HCT116 (cell line): ENCODE results near the gene PGK2. TPM values are rescaled to one million over a fixed set of nuclear protein-coding genes. Genes with fewer than 3 reads are reported as not detected.

Source experiments
- ATAC-seq: fragments of 200-7000 bp; cut with Tn5 transposase; 2 replicates; pipeline ENCODE4 v1.9.1; 2020; ENCODE audit warnings: mild to moderate bottlenecking, moderate library complexity
- BruUV-seq: library from RNA; stranded (reverse); fragments of 400-500 nt; replicated peaks from 2 replicates; lab custom pipeline; 2021; lab: Mats Ljungman, UMichigan
- CTCF ChIA-PET: fragments of 300-600 bp; sonication (Branson Sonifier 250); formaldehyde crosslinking; loops from one replicate; lab custom pipeline; 2021; ENCODE audit warnings: antibody characterized with exemption; lab: Charles Lee
- POLR2A ChIA-PET: fragments of 300-600, 350-600 bp; sonication (Branson Sonifier 250); formaldehyde crosslinking; loops from one replicate; lab custom pipeline; 2021; ENCODE audit warnings: antibody characterized with exemption; lab: Charles Lee
- RAD21 ChIA-PET, 2 experiments: fragments of 300-600 bp; sonication (Branson Sonifier 250); formaldehyde crosslinking; loops; one replicate each; lab custom pipeline; 2023; ENCODE audit warnings: low total read pairs in 2 of 2; ENCODE audit not compliant: uncharacterized antibody in 2 of 2, unreplicated experiment in 2 of 2, low non-redundant PET in 1 of 2; lab: Charles Lee
- DNase-seq: peaks from one replicate; pipeline ENCODE4 v3.0.0-alpha.2; 2010; ENCODE audit warnings: low read depth, low spot score
- H2AFZ ChIP-seq: fragments of 200-600 bp; shearing (Covaris generic), sonication (generic); 2 replicates; pipeline ENCODE4 v1.6.1; 2017; ENCODE audit warnings: low read depth, mixed run types, mixed read lengths, antibody characterized with exemption, low read length; ENCODE audit not compliant: poor library complexity, severe bottlenecking
- H3K27ac ChIP-seq: 2 replicates; pipeline ENCODE4 v1.5.1; 2012; ENCODE audit warnings: low read depth, low read length
- H3K27me3 ChIP-seq: fragments of 200-600 bp; sonication (generic); 2 replicates; pipeline ENCODE4 v1.6.1; 2016; ENCODE audit warnings: mixed run types, low read length, mixed read lengths; ENCODE audit not compliant: insufficient read depth
- H3K36me3 ChIP-seq, 2 experiments: fragments of 200-500 bp in 1 of 2; fragments of 200-600 bp in 1 of 2; sonication (Bioruptor generic) in 1 of 2; sonication (generic) in 1 of 2; 2 replicates each; pipeline versions ENCODE4 v1.5.1 to v1.6.1; 2014 to 2016; ENCODE audit warnings: low read length in 2 of 2, inconsistent platforms in 1 of 2, mixed read lengths in 1 of 2, mixed run types in 1 of 2; ENCODE audit not compliant: insufficient read depth in 2 of 2, control insufficient read depth in 1 of 2
- H3K4me1 ChIP-seq, 2 experiments: fragments of 200-600 bp in 1 of 2; sonication (generic) in 1 of 2; 2 replicates each; pipeline versions ENCODE4 v1.5.1 to v1.6.1; 2012 to 2017; ENCODE audit warnings: low read length in 2 of 2, inconsistent platforms in 1 of 2, mild to moderate bottlenecking in 1 of 2, mixed read lengths in 1 of 2, mixed run types in 1 of 2, moderate library complexity in 1 of 2; ENCODE audit not compliant: insufficient read depth in 2 of 2, control insufficient read depth in 1 of 2
- H3K4me2 ChIP-seq: fragments of 200-600 bp; sonication (generic); 2 replicates; pipeline ENCODE4 v1.6.1; 2017; ENCODE audit warnings: mixed run types, low read length, mixed read lengths
- H3K4me3 ChIP-seq, 2 experiments: fragments of 200-600 bp in 1 of 2; sonication (generic) in 1 of 2; replicated peaks in 1 of 2; 2 replicates each; pipeline ENCODE4 v1.5.1; 2011 to 2016; ENCODE audit warnings: low read length in 2 of 2, control low read depth in 1 of 2, low read depth in 1 of 2, mild to moderate bottlenecking in 1 of 2, mixed read lengths in 1 of 2, mixed run types in 1 of 2
- H3K79me2 ChIP-seq: fragments of 200-600 bp; sonication (generic); 2 replicates; pipeline ENCODE4 v1.6.1; 2017; ENCODE audit warnings: mild to moderate bottlenecking, mixed run types, low read length, moderate library complexity, mixed read lengths; ENCODE audit not compliant: insufficient read depth
- H3K9ac ChIP-seq: fragments of 200-600 bp; sonication (generic); 2 replicates; pipeline ENCODE4 v1.6.1; 2016; ENCODE audit warnings: low read length, mixed read lengths
- H3K9me2 ChIP-seq: fragments of 200-600 bp; sonication (generic), shearing (Covaris generic); 2 replicates; pipeline ENCODE4 v1.6.1; 2017; ENCODE audit warnings: mixed run types, mild to moderate bottlenecking, moderate library complexity; ENCODE audit not compliant: insufficient read depth
- H3K9me3 ChIP-seq, 2 experiments: fragments of 200-500 bp in 1 of 2; fragments of 200-600 bp in 1 of 2; sonication (Bioruptor generic) in 1 of 2; sonication (generic) in 1 of 2; 2 replicates each; pipeline ENCODE4 v1.6.1; 2014 to 2017; ENCODE audit warnings: low read length in 2 of 2, mixed read lengths in 2 of 2, inconsistent platforms in 1 of 2, low read depth in 1 of 2, mild to moderate bottlenecking in 1 of 2, mixed run types in 1 of 2, moderate library complexity in 1 of 2; ENCODE audit not compliant: control insufficient read depth in 1 of 2, insufficient read depth in 1 of 2
- H4K20me1 ChIP-seq: fragments of 200-600 bp; sonication (generic), shearing (Covaris generic); 2 replicates; pipeline ENCODE4 v1.6.1; 2017; ENCODE audit warnings: mixed run types, mild to moderate bottlenecking, moderate library complexity; ENCODE audit not compliant: insufficient read depth
- ATF3 ChIP-seq: IDR thresholded peaks from 2 replicates; pipeline ENCODE4 v1.6.1; 2012
- CBX3 ChIP-seq: IDR thresholded peaks from 2 replicates; pipeline ENCODE4 v1.6.1; 2012; ENCODE audit warnings: low read depth
- CEBPB ChIP-seq: IDR thresholded peaks from 2 replicates; pipeline ENCODE4 v1.6.1; 2012; ENCODE audit warnings: low read depth
- EGR1 ChIP-seq: IDR thresholded peaks from 2 replicates; pipeline ENCODE4 v1.6.1; 2012; ENCODE audit warnings: low read depth
- ELF1 ChIP-seq: IDR thresholded peaks from 2 replicates; pipeline ENCODE4 v1.6.1; 2012; ENCODE audit warnings: low read depth, borderline replicate concordance
- EZH2 ChIP-seq: fragments of 200-600 bp; sonication (generic); IDR thresholded peaks from 2 replicates; pipeline ENCODE4 v1.6.1; 2017; ENCODE audit warnings: antibody characterized with exemption, mixed run types
- EZH2phosphoT487 ChIP-seq: fragments of 200-600 bp; IDR thresholded peaks from 2 replicates; pipeline ENCODE4 v1.6.1; 2018; ENCODE audit warnings: antibody characterized with exemption, borderline replicate concordance
- FOSL1 ChIP-seq: IDR thresholded peaks from 2 replicates; pipeline ENCODE4 v1.6.1; 2012; ENCODE audit warnings: low read depth
- POLR2A ChIP-seq: IDR thresholded peaks from 2 replicates; pipeline ENCODE4 v1.7.0; 2011; ENCODE audit warnings: borderline replicate concordance; ENCODE audit not compliant: insufficient read depth, insufficient read length; ENCODE audit errors: extremely low read depth
- RAD21 ChIP-seq: IDR thresholded peaks from 2 replicates; pipeline ENCODE4 v1.6.1; 2012; ENCODE audit warnings: low read depth, mild to moderate bottlenecking
- SIN3A ChIP-seq: IDR thresholded peaks from 2 replicates; pipeline ENCODE4 v1.6.1; 2012; ENCODE audit warnings: low read depth
- SP1 ChIP-seq: IDR thresholded peaks from 2 replicates; pipeline ENCODE4 v1.6.1; 2012; ENCODE audit warnings: low read depth
- SRF ChIP-seq: IDR thresholded peaks from 2 replicates; pipeline ENCODE4 v1.6.1; 2012; ENCODE audit warnings: low read depth
- TCF7L2 ChIP-seq: IDR thresholded peaks from 2 replicates; pipeline ENCODE4 v1.7.0; 2011; ENCODE audit warnings: borderline replicate concordance, inconsistent platforms; ENCODE audit not compliant: insufficient read depth, insufficient read length; ENCODE audit errors: extremely low read depth
- YY1 ChIP-seq: IDR thresholded peaks from 2 replicates; pipeline ENCODE4 v1.6.1; 2011; ENCODE audit warnings: low read length, low read depth, moderate library complexity, mild to moderate bottlenecking; ENCODE audit not compliant: insufficient replicate concordance; ENCODE audit errors: extremely low read depth
- ZBTB33 ChIP-seq: IDR thresholded peaks from 2 replicates; pipeline ENCODE4 v1.6.1; 2011; ENCODE audit warnings: mild to moderate bottlenecking, low read length, moderate library complexity; ENCODE audit not compliant: insufficient replicate concordance; ENCODE audit errors: extremely low read depth
- ZFX ChIP-seq: fragments of 450-650 bp; IDR thresholded peaks from 2 replicates; pipeline ENCODE4 v1.6.1; 2017
- ZNF274 ChIP-seq: fragments of 200-500 bp; sonication (Bioruptor generic); IDR thresholded peaks from 2 replicates; pipeline ENCODE4 v1.6.1; 2014; ENCODE audit warnings: mild to moderate bottlenecking, low read depth, low read length, inconsistent platforms
- intact Hi-C: fragments of 100-400 bp; cut with micrococcal nuclease; formaldehyde crosslinking; loops from 2 replicates; pipeline ENCODE4 v1.10.0; 2022
- total RNA-seq: library from RNA; stranded (reverse); gene quantifications from one replicate; pipeline ENCODE4 v1.2.1, GENCODE V29; 2021; ENCODE audit not compliant: unreplicated experiment
- TF ChIP-seq, protein P1 (sequence below): IDR thresholded peaks from 2 replicates; pipeline ENCODE4 v1.6.1; 2012

Gene PGK2
- total RNA-seq, 1 experiment from 2014 or later: not detected

DNA sequence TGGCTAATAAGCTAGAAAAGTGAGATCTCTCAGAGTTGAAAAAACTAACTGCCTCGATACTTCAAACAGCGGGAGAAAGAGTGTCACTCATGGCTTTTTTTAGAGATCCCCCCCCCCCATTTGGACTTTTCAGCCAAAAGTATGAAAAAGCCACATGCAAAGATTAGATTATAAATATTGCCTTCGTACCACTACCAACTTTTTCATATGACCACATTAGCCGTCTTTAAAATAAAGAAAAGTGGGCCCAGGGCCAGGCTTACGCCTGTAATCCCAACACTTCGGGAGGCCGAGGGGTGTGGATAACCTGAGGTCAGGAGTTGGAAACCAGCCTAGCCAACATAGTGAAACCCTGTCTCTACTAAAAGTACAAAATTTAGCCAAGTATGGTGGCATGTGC, 4.4 kb downstream of the PGK2 start:
- intact Hi-C loops: no loop called here

DNA sequence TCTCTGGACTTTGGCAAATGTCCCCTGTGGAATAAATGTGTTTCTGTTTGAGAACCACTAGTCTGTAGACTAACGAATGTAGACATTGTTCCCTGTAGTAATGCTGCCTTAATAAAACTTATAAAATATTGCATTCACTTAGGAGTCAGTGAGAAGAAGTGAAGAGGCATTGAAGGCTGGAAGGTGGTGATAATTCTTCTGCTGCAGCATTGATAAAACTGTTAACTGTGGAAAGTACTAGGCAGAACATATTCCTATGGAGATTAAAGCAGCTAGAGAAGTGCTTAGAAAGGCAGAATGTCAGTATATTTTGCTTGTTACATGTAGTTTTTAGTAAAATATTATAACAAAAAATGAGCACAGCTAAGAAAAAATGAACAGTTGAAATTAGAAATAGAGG, 4.8 kb downstream of the PGK2 start:
- ChIA-PET RAD21 (no interaction called here), CTCF (no interaction called here), POLR2A (no interaction called here)
- DNase-seq (no peak), ATAC-seq (no peak)
- Histone ChIP-seq H2AFZ (no peak overlapping the region), H3K4me1 (no peaks in the 10 kb centered on the region), H4K20me1 (no peaks in the 10 kb centered on the region), H3K4me2 (no peak overlapping the region), H3K4me3 (no peak overlapping the region), H3K9me3 (no peaks in the 10 kb centered on the region), H3K27me3 (no peaks in the 10 kb centered on the region), H3K79me2 (no peaks in the 10 kb centered on the region), H3K36me3 (no peaks in the 10 kb centered on the region), H3K9me2 (no peaks in the 10 kb centered on the region), H3K27ac (no peak overlapping the region), H3K9ac (no peak overlapping the region)
- intact Hi-C loops: no loop called here
- no TSS peak for BruUV-seq
- TF ChIP-seq ELF1 (no peak), EZH2phosphoT487 (no peak), SP1 (no peak), SRF (no peak), ZFX (no peak), EZH2 (no peak), TCF7L2 (no peak), POLR2A (no peak), RAD21 (no peak), ZBTB33 (no peak), ZNF274 (no peak)
- TF ChIP-seq, protein P1, sequence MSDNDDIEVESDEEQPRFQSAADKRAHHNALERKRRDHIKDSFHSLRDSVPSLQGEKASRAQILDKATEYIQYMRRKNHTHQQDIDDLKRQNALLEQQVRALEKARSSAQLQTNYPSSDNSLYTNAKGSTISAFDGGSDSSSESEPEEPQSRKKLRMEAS: no peak

More for the DNA sequence above, 4.4 kb downstream of the PGK2 start:
- Histone ChIP-seq H3K36me3 (no peaks in the 10 kb centered on the region), H3K9me2 (no peaks in the 10 kb centered on the region), H3K27me3 (no peaks in the 10 kb centered on the region), H3K4me2 (no peak overlapping the region), H3K4me1 (no peaks in the 10 kb centered on the region), H3K9me3 (no peaks in the 10 kb centered on the region), H3K79me2 (no peaks in the 10 kb centered on the region), H2AFZ (no peak overlapping the region), H3K9ac (no peak overlapping the region), H4K20me1 (no peaks in the 10 kb centered on the region), H3K4me3 (no peak overlapping the region), H3K27ac (no peak overlapping the region)
- ATAC-seq (no peak), DNase-seq (no peak)
- ChIA-PET RAD21 (no interaction called here), CTCF (no interaction called here), POLR2A (no interaction called here)
- BruUV-seq: no TSS peak
- TF ChIP-seq EGR1 (no peak), ATF3 (no peak), CEBPB (no peak), YY1 (no peak), ZFX (no peak), CBX3 (no peak), ZNF274 (no peak), SIN3A (no peak), EZH2 (no peak), FOSL1 (no peak), EZH2phosphoT487 (no peak)
